H1 (cell line): ENCODE data around the gene MPPED1. TPM values are rescaled to one million over a fixed set of nuclear protein-coding genes. Genes with fewer than 3 reads are reported as not detected.

Experiments
- ASH2L ChIP-seq: fragments of 200-600, 300-600 bp; sonication (generic); IDR thresholded peaks from one replicate; pipeline ENCODE4 v1.7.1; 2017; ENCODE audit warnings: low read length
- CBX8 ChIP-seq: fragments of 300-800, 300-1000 bp; sonication (generic); IDR thresholded peaks from 2 replicates; pipeline ENCODE4 v1.7.1; 2016; ENCODE audit warnings: low read depth, low read length, borderline replicate concordance
- EP300 ChIP-seq, 2 experiments: IDR thresholded peaks; 1 replicate in 1 of 2; 2 replicates in 1 of 2; pipeline ENCODE4 v1.6.1; 2011 to 2012; ENCODE audit warnings: low read depth in 2 of 2, low read length in 2 of 2, mild to moderate bottlenecking in 2 of 2, borderline replicate concordance in 1 of 2, inconsistent platforms in 1 of 2, moderate library complexity in 1 of 2
- FOSL1 ChIP-seq: IDR thresholded peaks from 2 replicates; pipeline ENCODE4 v1.6.1; 2011; ENCODE audit warnings: mild to moderate bottlenecking, low read depth, low read length, moderate library complexity; ENCODE audit not compliant: insufficient read depth
- KDM4A ChIP-seq: IDR thresholded peaks from one replicate; pipeline ENCODE4 v1.7.1; 2012; ENCODE audit warnings: low read depth, mild to moderate bottlenecking, moderate library complexity, low read length, inconsistent platforms; ENCODE audit not compliant: severe bottlenecking
- SRF ChIP-seq: IDR thresholded peaks from 2 replicates; pipeline ENCODE4 v1.6.1; 2011; ENCODE audit warnings: mild to moderate bottlenecking, low read depth, low read length, moderate library complexity
- SUZ12 ChIP-seq: fragments of 200-600 bp; sonication (generic); IDR thresholded peaks from 2 replicates; pipeline ENCODE4 v1.6.1; 2012; ENCODE audit warnings: mild to moderate bottlenecking, inconsistent platforms, low read length, moderate library complexity, mixed read lengths
- ZNF274 ChIP-seq: IDR thresholded peaks from 2 replicates; pipeline ENCODE4 v1.7.0; 2012; ENCODE audit warnings: low read length, borderline replicate concordance; ENCODE audit errors: extremely low read depth
- polyA plus RNA-seq, 7 experiments: library from polyadenylated mRNA; depleted of rRNA in 3 of 7; stranded (reverse) in 5 of 7; unstranded in 2 of 7; fragments of >200 nt in 5 of 7; fragments of 200-250 nt in 2 of 7; gene quantifications; 1 replicate in 5 of 7; 2 replicates in 1 of 7; 4 replicates in 1 of 7; pipeline versions ENCODE4 v1.2.1 to v1.2.3, GENCODE V29; 2011 to 2013; ENCODE audit warnings: missing spikeins in 2 of 7, mixed read lengths in 2 of 7
- total RNA-seq: library from RNA; stranded (reverse); fragmentation: NEBNext Ultra II Directional; extraction: Animal tissue kit (Norgen Biotek cat#: 25700); gene quantifications from 2 replicates; pipeline ENCODE4 v1.2.1, GENCODE V29; 2021
- TF ChIP-seq, protein P1 (sequence below): IDR thresholded peaks from 2 replicates; pipeline ENCODE4 v1.6.1; 2012; ENCODE audit warnings: low read length, inconsistent platforms

MPPED1 gene
- total and polyA plus RNA-seq, 2 of the 8 experiments (the other 6 are each of a cell fraction or from before 2014, with no cell fraction given), result 0.29 to 0.37 TPM

DNA sequence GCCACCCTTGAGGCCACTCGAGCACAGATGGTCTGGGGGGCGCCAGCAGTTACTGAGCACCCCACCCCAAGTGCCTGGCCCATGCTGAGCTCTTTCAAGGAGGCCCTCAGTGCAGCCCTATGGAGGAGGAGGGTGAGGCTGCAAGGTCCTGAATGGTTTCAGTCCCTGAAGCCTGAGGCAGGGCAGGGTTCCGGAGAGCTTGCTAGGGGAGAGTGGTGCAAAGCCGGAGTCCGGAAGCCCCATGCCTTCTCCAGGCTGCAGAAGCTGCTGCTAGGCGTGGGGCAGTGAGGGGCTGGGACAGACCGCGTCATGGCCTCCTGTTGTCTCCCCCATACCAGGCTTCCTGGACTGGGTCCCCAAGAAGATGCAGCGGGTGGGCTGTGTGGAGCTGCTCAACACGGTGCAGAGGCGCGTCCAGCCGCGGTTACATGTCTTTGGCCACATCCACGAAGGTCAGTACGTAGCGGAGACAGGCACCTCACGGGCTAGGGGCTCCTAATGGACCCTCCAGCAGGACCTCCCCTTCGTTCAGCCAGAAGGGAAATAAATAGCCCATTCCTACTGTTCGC is 90.6 kb downstream of the MPPED1 start (continued):
- TF ChIP-seq SUZ12 (no peak), ZNF274 (no peak), ASH2L (no peak), CBX8 (no peak), SRF (no peak), KDM4A (no peak), EP300 (IDR thresholded peaks at IDR 0.05; ENCODE audit: borderline replicate concordance in 1 of 2, low read depth in 2 of 2, low read length in 2 of 2) (no peak), FOSL1 (no peak)
- TF ChIP-seq, protein P1, sequence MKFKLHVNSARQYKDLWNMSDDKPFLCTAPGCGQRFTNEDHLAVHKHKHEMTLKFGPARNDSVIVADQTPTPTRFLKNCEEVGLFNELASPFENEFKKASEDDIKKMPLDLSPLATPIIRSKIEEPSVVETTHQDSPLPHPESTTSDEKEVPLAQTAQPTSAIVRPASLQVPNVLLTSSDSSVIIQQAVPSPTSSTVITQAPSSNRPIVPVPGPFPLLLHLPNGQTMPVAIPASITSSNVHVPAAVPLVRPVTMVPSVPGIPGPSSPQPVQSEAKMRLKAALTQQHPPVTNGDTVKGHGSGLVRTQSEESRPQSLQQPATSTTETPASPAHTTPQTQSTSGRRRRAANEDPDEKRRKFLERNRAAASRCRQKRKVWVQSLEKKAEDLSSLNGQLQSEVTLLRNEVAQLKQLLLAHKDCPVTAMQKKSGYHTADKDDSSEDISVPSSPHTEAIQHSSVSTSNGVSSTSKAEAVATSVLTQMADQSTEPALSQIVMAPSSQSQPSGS, result no peak
- TF ChIP-seq, all 59 proteins: peak for 0
